ENCODE measurements around the gene RIBC2.
"Not testable (repeated sequence)": the region's sequence is repeated elsewhere in the genome, so short reads cannot be mapped to it uniquely, and the experiment has no call there.

RIBC2 gene

DNA sequence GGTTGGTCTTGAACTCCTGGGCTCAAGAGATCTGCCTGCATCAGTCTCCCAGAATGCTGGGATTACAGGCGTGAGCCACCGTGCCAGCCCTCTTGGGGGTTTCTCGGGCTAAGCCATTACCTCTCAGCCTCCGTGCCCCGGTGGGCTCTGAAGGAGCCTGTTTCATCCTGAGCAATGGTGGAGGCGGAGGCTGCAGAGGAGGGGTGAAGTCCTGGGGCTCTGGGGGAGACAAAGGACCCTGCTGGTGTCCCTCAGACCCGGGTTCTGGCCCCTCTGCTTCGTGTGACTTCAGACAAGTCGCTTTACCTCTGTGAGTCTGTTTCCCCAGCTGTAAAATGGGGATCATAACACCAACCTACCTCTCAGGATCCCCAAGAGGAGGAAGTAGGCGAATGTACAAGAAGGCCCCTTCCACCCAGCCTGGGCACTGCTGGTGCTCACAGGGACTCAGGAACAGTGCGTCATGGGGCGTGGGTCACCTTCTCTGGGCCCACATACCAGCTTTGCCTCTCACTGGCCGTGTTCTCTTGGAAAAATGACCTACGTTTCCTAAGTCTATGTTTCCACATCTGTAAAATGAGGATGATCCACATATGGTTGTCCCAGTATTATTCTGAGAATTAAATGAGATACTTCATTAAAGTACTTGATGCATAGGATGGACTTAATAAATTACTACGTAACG lies 36.8 kb downstream of the RIBC2 start:
- no peak for DNase-seq

DNA sequence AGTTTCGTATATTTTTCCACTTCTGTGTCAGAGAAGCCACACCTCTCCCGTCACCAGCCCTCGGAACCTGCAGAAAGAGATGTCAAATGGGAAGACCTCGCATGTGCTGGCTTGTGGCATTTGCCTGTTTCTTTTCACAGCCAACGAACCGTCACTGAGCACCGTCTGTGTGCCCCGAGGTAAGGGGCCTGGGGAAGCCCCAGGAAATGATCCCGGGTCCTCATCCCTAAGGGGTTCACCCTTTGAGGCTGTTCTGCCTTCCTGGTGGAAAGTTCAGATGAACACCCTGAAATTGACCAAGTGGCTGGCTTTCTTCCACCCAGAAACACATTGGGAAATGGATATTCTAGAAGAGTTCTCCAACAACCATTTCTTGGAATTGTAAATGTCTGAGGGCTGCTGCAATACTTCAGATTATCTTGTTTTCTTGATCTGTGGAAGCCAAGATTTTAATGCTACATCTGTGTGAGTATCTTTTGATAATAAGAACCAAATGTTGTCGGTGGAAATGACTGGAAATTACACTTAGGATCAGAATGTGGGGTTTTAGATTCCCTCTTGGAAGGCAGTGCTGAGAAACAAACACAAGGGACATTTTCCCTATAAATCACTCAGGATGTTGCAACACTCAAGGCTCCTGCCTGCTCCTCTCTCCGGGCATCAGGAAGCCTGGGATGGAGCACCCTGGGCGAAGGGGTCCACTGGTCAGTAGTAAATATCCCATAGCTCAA lies 37.6 kb downstream of the RIBC2 start:
- DNase-seq = no peak

DNA sequence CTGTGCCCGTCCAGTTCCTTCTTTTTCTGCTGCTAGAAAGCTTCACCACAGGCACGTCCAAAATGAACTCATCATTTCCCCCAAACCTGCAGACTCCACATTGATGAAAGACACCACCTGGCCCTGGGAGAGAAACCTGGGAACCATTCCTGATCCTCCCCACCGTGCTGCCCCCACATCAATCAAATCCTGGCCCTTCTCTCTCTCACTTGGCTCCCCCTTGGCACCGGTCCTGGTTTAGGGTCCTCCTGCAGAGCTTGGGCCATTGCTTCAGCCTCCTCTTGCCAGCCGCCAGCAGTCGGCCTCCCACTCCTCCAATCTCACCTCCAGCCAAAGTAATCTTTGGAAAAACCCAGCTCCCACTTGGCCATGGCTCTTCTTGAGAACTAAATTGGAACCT lies 38.5 kb downstream of the RIBC2 start:
- DNase-seq = no peak

DNA sequence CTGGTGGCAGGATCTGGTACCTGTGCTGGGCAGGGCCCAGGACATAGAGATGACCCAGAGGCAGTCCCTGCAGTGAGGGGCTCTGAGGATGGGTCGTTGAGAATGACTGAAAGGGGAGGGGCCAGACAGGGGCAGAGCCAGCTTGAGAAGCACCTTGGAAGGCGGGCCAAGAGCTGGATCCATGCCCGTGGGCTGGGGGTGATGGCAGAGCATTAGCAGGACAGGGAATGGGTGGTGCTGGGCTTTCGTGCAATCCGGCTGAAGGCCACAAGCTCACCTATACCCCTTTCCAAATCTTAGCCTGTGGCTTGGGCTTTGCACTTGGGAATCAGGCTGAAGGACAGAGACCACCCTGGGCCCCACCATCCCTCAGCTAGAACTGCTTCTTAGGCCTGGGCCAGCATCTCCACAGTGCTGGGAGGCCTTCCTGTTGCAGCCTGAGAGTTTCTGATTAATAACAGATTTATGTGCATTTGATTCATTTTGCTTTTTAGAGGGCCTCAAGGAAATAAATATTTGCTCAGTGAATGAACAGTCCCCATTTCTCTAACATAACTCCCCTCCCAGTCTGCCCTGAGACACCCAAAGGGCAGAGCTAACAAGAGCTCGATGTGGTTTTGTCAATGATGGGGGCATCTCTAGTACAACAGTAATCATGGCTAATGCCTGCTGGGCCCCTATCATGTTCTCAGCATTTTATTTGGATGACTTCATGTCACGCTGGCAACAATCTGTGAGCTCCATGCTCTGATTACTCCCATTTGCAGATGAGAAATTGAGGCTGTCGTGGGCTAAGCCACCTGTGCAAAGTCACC lies 39.3 kb downstream of the RIBC2 start:
- no peak for DNase-seq

DNA sequence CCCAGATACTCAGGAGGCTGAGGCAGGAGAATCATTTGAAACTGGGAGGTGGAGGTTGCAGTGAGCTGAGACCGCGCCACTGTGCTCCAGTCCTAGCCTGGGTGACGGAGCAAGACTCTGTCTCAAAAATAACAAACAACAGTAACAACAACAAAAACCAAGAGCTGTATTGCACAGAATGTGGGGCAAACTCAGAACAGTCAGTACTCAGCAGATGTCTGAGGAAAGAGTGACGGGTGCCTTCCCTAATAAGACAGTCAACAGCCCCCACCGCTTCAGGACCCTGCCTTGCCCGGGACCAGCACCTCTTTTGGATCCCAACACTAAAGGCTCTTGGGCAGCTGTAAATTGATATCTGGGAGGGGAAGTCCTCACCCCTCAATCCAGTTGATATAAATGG lies 40.3 kb downstream of the RIBC2 start:
- no peak for DNase-seq

DNA sequence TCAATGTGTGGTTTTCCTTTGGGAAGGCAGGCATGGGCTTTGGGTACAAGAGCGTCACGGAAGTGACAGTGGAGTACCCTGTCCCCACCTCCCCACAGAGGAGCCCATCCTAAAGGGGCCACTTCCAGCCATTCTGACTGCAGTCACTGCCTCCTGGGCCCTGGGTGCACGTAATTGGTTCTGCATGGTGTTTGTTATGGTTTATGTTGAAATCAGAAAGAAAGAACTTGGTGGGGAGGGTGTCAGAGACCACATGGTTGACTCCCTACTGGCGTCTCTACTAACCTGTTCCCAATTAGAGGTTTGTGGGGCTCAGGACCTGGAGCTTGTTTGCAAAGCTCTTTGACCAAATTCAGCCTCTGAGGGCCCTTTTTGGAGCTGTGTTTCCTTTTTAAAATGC lies 40.8 kb downstream of the RIBC2 start:
- DNase-seq = no peak

DNA sequence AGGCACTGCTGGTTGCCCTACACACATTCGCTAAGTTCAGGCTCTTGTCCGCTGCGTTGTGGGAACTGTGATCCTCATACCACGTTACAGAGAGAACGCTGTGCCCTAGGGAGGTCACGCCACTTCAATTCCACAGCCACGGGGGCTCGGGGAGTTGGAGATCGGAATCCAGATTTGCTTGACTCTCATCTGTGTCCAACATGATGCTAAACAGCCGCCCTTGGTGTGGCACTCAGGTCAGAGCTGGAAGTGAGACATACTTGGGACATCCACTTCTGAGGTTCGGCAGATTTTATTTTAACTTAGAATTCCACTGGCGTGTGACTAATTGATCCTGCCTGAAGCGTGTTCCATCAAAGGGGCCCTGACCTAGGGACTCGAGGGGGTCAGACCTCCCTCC lies 41.7 kb downstream of the RIBC2 start:
- no peak for DNase-seq

DNA sequence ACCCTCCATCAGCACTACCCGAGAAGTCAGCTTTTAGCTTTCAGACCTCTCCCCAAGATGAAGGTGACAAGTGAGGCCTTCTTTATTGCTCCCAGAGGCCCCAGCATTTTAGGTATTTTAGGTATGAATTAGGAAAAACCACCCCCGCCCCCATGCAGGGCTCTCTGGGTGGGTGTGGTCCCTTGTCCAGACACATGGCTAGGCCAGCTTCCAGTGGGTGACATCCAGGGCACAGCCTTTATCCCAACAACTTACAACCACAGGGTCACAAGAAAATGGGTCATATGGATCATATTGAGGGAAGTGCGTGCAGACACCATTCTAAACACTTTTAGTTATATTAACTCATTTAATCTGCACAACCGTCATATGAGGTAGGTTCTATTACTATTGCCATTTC lies 42.1 kb downstream of the RIBC2 start:
- DNase-seq = no peak

DNA sequence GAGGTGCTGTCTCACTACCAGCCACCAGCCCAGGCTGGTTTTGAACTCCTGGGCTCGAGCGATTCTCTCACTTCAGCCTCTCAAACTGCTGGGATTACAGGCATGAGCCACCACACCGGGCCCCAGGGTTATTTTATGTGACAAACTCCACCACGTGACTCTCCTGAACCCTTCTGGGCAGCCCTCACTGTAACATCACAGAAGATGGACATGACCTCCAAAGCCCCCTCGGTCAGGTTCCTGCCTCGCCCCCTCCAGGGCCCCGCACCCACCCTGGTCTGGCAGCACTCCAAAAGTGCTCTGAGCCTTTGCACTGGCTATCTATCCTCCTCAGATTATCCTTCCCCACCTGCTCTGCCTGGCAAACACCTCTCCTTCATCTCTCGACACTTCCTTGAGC lies 43.3 kb downstream of the RIBC2 start:
- no peak for DNase-seq

DNA sequence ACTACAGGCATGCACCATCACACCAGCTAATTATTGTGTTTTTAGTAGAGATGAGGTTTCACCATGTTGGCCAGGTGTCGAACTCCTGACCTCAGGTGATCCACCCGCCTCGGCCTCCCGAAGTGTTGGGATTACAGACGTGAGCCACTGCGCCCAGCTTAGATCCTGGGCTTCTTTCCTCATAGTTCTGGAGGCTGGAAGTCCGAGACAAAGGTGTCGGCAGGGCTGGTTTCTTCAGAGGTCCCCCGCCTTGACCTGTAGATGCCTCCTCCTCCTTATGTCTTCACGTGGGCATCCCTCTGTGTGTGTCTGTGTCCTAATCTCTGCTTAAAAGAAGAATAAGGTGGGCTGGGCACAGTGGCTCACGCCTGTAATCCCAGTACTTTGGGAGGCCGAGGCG lies 45.0 kb downstream of the RIBC2 start:
- no peak for DNase-seq

DNA sequence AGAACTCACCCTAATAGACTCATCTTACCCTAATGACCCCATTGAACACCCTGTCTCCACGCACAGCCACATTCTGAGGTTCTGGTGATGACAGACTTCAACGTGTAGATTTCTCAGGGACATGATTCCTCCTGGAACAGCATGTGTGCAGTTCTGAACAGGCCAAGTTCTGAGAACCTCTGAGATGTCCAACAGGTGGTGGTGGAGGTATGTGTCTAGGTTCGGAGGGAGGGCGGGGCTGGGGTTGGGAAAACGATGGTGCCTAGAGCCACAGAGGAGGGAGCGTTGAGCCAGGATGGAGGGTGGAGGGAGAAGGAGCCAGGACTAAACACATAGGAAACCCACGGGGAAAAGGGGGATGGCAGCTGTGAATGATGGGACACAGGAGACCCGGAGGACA lies 45.7 kb downstream of the RIBC2 start:
- DNase-seq = no peak

DNA sequence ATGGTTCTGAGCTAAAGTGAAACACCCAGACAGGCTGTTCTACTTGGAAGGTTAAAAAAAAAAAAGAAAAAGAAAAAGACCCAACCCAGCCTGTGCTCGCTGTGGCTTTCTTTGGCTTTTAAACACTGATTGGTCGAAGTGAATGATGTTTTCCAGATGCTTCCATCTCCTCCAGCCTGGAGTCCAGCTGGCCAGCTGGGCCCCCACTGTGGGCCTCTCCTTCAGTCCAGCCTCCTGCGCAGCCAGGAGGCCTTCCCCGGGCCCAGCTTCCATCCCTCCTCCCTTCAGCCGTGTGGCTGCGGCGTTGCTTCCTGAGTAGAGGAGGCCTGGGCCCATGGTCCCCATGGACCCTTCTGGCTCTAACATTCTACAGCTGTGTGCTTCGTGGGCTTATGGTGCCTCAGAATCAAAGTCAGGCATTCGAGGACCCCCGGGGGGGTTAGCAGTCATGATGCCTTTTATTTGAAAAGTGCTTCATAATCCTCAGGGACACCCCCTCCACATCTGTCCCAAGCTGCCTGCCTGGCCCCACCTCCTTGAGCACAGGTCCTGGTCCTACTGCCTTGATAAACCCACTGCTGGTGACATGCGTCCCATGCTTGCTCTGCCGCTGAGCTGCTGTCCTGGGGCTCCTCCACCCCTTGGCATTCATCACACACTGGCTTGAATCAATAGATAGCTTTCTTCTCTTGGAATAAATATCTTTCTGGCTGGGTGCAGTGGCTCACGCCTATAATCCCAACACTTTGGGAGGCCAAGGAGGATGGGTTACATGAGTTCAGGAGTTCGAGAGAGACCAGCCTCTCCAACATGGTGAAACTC lies 47.0 kb downstream of the RIBC2 start:
- no peak for DNase-seq

DNA sequence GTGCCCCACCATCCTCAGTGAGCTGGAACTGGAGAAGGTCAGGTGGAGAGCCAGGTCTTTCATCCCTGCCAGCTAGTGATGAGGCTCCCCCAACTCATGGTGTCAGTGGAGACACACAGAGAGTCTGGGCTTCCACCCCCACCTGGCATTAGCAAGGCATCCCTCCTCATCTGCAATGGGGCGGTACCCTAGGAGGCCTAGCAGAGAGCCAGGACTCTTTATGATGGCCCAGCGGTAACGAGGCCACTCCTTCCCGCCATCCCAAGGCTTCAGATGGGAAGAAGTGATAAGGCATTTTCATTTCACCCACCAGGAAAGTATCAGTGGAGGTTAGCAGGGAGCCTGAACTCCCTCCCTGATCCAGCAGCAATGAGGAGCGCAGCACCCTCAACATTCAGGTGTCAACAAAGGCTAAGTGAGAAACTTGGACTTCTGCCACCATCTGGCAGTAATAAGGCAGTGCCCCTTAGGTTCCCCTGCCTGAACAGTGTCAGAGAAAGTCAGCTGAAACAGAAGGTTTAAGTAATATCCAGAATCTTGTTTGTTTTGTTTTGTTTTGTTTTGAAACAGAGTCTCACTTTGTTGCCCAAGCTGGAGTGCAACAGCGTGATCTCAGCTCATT lies 48.7 kb downstream of the RIBC2 start:
- no peak for DNase-seq

DNA sequence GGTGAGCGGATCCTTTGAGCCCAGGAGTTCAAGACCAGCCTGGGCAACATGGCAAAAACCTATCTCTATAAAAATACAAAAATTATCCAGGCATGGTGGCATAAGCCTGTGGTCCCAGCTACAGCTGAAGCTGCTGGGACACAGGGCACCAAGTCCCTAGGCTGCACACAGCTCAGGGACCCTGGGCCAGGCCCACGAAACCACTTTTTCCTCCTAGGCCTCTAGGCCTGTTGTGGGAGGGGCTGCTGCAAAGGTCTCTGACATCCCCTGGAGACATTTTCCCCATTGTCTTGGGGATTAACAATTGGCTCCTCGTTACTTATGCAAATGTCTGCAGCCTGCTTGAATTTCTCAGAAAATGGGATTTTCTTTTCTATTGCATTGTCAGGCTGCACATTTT lies 50.2 kb downstream of the RIBC2 start:
- DNase-seq = not testable (repeated sequence)

DNA sequence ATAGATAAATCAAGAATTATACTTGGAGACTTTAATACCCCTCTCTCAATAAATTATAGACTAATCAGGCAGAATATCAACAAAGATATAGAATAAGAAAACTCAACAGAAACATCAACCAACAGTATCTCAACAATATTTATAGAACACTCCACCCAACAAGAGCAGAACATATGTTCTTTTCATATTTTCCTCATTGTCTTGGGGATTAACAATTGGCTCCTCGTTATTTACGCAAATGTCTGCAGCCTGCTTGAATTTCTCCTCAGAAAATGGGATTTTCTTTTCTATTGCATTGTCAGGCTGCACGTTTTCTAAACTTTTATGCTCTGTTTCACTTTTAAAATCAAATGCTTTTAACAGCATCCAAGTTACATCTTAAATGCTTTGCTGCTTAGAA lies 52.1 kb downstream of the RIBC2 start:
- no peak for DNase-seq

DNA sequence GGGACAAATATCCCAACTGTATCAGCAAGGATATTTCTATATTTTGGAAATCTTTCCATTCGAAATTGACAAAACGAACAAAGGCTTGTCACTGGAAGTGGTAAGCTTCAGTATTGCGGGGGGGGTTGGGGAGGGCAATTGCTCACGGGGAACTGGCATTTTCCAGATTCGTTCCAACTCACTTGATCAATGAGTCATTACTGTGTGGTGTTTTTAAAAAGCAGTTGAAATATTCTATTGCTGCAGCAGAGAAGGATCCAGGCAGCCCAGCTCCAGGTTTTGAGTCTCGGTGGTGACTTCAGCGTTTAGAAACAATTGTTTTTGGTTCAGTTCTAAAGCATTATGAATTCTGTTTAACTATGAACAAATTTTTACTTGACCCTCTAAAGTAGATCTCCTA lies 55.4 kb downstream of the RIBC2 start:
- DNase-seq = no peak

DNA sequence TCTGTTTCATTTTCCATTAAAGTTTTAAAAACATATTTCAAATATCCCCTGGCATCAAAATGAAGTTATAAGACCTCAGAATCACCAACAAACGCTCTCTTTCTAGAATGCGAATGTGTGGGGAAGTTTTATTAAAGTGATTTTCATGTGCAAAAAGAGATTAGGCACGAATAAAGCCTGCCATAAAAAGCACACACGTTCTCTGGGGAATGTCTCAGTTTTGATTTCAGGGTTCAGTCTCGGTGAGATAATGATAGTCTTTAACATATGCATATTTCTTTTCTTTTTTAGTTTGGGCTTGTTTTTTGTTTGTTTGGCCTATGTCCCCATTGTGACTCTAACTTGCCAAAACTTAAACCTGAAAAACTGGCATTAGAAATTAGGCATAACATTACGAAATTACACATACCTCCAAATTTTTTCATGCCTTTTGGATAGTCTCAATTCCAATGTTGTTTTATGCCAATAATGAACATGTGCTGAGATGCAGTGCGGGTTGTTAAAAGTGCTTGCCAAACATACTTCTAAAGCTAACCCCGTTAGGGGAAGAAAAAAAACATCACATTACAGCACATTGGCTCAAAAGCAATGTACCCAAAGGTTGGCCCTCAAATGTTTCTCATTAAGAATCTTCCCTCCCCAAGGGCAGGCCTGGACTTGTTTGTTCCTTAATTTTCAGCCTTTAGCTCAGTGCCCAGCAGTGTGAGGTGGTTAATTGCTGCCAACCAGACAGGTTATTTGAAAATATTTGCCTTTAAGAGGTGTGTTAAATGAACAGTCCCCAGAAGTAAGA lies 56.0 kb downstream of the RIBC2 start:
- no peak for DNase-seq

DNA sequence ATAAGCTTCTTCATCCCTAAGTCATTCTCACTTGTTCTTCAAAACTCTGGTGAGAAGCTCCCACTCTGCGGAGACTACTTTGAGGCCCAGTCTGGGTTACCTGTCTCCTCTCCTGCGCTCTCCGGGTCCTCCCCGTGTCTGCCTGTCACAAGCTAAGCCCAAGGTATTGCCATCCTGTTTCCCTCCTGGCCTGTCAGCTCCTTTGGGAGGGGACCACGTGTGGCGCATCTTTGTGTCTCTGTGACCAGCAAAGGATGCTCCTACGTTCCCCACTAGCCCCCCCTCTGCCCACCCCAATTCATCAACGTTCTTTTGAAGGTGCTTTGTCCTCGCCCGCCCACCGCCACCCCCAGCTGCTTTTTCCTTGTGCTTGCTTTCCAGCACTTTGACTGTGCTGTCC lies 57.4 kb downstream of the RIBC2 start:
- DNase-seq = no peak

DNA sequence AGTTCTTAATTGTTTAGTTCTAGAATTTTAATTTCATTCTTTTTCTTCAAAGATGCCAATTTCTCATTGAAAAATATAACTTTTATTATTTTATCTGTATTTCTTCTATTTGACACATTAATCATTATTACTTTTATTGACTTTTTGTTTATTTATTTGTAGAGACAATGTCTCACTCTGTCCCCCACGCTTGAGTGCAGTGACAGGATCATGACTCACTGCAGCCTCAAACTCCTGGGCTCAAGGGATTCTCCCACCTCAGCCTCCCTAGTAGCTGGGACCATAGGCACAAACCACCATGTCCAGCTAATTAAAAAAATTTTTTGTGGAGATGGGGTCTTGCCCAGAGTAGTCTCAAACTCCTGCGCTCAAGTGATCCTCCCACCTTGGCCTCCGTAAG lies 58.9 kb downstream of the RIBC2 start:
- DNase-seq = no peak

DNA sequence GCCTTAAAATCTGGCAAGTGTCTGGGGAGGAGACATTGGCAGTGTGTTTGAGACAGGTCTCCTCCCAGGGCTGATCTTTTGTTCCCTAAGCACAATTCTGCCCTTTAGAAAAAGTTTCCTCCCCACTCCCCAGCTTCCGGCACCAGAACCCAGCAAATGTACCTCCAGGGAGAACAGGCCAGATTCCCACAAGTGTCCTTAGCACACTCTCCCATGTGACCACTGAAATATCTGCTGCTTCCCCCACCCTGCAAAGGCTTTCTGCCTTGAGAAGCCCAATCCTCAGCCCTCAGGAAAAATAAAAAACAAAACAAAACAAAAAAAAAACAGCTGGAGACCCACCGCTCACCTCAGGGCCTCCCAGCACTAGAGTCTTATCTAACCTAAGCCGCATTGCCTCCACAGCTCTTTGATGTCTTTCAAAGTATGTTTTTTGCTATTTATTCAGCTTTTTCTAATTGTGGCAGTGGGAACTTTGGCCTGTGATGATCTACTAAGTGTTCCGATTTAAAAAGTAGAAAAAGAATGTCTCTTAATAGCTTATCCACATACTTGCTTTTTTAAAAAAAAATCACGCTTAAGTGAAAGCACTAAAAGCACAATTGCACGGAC lies 60.2 kb downstream of the RIBC2 start:
- DNase-seq = no peak

DNA sequence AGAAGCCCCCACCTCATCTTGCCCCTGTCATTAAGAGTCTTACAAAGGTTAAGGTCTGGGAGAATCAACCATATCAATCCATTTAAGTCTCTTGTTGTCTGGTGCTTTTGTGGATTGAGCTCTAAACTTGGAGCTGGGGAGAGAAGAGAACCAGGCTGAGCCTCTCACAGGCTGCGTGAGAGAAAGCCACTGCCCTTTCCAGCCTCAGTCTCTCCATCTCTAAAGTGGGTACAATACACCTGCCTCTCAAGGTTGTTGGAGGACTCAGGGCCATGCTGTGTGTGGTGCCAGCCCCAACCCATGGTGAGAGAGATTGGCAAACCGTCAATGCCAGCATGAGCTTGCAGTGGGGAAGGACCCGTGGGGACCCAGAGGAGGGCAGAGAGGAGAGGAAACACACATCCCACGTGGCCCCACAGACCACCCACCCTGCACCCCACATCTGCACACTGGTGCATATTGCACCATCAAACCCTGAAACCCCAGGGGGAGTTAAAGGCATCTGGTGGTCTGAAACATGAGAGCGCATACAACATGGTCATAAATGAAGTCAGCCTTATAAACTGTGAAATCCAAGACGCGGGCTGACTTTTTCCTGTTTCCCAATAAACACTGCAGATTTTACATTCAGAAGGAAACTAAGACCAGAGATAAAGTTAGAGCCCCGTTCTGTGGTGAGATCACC lies 61.7 kb downstream of the RIBC2 start:
- no peak for DNase-seq
